GM18861 (cell line): ENCODE data around the gene UBR4.

Experiments
- ATAC-seq: cut with Tn5 transposase; IDR thresholded peaks from one replicate; pipeline ENCODE4 v1.9.1; 2021; ENCODE audit not compliant: unreplicated experiment

Gene UBR4

DNA sequence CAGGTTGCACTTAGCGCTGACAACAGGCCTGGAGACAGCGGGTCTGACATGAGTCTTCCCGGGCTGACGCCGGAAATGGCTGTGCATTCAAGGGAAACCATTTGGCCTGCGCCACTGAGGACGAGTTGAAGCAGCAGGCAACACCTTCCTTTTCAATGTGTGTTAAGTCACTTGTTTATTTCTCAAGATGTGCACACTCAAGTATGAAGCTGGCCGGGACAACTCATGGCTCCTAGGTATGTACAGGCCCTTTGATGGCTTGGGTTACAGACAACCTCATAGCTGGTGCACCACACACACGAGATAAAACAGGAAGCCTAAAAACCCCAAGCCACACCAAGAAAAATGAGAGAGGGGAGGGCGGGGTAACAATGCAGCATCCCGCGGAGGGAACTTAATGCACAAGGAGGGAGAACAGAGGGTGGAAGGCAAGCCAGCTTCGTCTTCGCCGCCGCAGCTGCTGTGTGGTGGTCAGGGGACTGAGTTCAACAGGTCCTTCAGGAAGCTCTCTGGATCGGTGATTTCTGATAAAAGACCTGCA is 135.6 kb downstream of the UBR4 start:
- no peak for ATAC-seq

- ATAC-seq: no peak
These were observed 136.5 kb downstream of the UBR4 start for GRCh38 chr1:19073311-19074186.

- no peak for ATAC-seq
These were observed 137.6 kb downstream of the UBR4 start for GRCh38 chr1:19072285-19072981.

GRCh38 chr1:19071674-19072281 is 138.3 kb downstream of the UBR4 start:
- no peak for ATAC-seq

DNA sequence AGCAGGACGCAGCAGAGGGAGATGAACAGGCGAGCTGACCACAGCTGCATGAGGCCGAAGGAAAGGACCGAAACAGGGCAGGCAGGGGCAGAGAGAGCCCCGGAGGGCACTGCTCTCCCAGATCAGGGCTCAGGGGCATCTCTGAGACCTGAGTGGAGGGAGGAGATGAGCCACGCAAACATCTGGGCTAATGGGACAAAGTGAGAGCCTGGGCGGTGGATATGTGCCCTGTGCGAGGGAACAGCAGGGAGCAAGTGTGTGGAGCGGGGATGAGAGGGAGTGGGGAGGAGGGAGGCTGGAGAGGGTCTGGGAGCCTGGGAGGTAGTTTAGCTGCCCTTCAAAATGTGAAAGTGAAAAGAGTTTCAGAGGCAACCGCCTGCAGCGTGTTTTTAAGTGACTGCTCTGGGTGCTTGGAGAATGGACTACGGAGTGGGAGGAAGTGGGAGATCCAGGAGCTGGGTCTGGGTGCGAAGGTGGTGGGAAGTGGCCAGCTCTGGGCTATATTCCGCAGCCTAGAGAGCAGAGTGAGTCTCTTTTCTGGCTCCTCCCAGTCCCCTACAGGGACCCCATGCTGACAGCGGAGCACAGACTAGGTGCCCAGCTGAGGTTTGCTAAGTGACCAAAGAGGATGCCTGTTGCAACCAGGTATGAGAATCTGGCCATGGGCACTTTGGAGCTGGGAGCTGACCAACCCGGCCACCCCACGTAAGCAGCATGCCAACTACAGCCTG is 139.0 kb downstream of the UBR4 start:
- ATAC-seq: no peak

- ATAC-seq: no peak
These were observed 139.8 kb downstream of the UBR4 start for GRCh38 chr1:19070197-19070651.

- ATAC-seq: no peak
These were observed 141.3 kb downstream of the UBR4 start for GRCh38 chr1:19068639-19069276.

DNA sequence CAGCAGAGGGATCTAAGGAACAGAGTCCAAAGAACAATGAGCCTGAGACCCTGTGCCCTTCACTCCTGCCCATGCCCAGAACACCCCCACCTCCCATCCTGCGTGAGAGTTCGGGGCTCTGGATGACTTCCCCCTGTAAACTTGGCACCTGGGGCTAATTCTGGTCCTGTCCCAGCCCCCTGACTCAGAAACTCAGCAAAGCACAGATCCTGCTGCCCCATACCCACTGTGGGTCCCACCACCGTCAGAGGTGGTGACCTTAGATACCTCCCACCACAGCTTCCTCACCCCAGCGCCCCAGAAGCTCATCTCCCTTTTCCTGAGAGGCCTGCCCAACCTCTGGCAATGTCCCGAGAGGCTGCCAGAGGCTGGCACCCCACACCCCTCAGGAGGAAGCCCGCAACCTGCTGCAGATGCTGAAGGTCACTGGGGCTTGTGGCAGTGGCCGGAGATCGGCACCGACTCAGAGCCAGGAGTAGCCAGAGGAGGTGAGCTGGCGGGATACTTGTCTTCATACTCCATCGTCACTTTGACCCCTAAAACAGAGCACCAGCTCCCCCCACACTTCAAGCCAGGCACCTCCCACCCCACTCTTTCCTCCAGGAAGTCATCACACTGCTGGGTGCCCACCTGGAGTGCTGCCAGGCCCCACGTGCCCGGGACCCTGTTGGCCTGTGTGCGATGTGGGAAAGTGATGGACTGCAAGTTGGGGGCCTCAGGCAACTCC is 142.0 kb downstream of the UBR4 start:
- ATAC-seq: no peak

GRCh38 chr1:19067182-19067911 is 142.7 kb downstream of the UBR4 start:
- ATAC-seq: no peak

GRCh38 chr1:19066874-19067181 is 143.2 kb downstream of the UBR4 start:
- ATAC-seq: no peak

- no peak for ATAC-seq
These were observed 143.7 kb downstream of the UBR4 start for GRCh38 chr1:19066248-19066873.

DNA sequence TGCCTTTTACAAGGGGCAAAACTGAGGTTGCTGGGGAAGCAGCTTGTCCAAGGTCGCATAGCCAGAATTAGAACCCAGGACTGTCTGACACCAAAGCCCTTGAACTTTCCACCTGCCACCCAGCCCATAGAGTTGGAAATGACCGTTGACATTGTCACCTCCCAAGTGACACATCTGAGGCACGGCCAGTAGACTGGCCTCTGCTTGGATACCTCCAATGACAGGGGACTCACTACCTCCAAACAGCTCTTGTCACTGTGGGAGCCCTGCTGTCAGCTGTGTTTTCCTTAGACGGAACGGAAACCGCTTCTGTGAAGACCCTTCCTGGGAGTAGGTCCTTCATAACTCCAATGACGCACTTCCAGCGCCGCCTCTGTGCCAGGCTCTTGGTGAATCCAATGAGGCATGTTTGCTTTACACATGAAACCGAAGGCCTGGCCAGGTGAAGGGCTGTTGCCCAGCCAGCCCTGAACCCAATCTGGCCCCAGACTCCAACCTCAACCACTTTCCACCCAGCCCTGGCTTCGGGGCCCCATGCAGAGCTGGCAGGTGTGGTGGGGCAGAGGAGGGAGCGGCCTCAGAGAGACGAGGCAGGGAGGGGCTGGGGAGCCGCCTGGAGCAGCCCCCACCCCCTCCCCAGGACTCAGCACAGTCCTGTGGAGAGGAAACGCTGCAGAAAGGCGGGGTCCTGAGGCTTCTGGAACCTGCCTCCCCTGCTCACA is 144.4 kb downstream of the UBR4 start:
- no peak for ATAC-seq

- ATAC-seq: no peak
These were observed 145.1 kb downstream of the UBR4 start for GRCh38 chr1:19064906-19065450.

DNA sequence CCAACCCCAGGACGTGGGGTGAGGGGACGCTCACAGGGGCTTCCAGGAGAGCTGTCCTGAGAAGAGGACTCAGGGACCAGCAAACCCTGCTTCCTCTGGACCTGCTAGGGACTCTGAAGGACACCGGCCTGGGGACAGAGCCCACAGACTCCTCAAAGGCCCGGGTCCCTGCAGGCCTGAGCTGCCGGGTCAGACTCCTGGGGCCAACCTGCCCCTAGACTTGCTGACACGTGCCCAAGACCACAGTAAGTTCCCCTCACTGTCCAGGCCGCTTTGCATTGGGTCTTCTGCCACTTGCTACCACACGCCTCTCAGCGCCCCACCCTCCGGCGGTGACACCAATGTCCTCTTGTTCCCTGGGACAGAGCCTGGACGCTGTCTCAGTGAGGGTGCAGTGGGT is 146.9 kb downstream of the UBR4 start:
- no peak for ATAC-seq

DNA sequence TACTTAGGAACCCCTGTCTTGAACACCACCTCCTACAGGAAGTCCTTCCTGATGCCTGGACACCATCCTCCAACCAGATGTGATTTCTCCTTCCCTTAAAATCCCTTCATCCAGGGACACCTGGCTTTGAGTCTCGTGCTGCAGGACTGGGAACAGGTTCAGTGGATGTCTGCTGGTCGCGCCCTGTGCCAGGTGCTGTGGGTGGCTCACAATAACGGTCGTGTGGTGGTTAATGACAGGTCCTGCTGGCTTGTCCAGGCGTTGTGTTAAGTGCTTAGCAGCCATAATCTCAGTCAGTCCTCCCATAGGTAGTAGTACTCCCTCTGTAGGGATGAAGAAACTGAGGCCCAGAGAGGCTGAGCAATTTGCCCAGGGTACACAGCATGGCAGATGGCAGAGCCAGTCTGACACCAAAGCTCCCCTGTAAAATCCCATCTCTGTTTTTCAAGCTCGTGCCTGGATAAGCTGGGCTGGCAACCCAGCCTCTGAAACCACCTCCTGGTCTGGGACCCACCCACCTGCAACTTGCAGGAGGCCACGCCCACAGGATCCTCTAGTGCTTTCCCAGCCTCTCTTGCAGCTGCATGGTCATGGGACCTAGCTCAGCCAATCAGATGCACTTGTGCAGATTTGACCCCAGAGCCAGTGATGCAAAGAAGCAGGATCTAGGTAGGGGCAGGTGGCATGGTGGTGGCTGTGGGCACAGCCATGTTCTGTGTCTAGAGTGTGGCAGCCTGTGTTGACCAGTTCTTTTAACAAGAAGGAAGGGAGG is 147.6 kb downstream of the UBR4 start:
- no peak for ATAC-seq

- no peak for ATAC-seq
These were observed 148.3 kb downstream of the UBR4 start for GRCh38 chr1:19061798-19062197.

DNA sequence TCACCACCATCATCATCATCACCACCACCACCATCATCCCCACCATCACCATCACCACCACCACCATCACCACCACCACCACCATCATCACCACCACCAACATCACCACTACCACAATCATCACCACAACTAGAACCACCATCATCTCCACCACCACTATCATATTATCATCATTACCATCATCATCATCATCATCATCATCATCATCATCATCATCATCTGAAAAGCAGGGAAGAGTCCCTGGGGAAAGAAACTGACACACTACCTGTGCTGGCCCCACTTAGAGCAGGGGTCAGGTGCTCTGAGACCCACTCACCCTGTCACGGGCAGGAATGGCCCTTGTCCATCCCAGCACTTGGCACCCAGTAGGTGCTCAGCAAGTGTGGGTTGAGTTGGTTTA is 148.7 kb downstream of the UBR4 start:
- ATAC-seq: no peak
